Measurements from ENCODE around the gene EHD4. TPM values are rescaled to one million over a fixed set of nuclear protein-coding genes. Genes with fewer than 3 reads are reported as not detected.

Gene EHD4
- polyA plus RNA-seq, 1 of the 3 experiments (the other 2 are of a cell fraction), result 17.5 TPM

GRCh38 chr15:41997845-41998244 is 25.5 kb upstream of the EHD4 start (continued):
- TF ChIP-seq FOXM1 (IDR thresholded peaks at IDR 0.05; ENCODE audit: low read depth) (no peak), MAX (IDR thresholded peaks at IDR 0.05; ENCODE audit: low read depth) (no peak), USF1 (IDR thresholded peaks at IDR 0.05; ENCODE audit: borderline replicate concordance, low read depth) (no peak), SIN3A (IDR thresholded peaks at IDR 0.05; ENCODE audit: borderline replicate concordance, low read depth, low read length) (no peak)

- H3K9me2 ChIP-seq, result no peaks in the 10 kb centered on the region
- DNase-seq, result no peak
- no peaks in the 10 kb centered on the region for H3K9me3 ChIP-seq
- H4K20me1 ChIP-seq (ENCODE audit: insufficient read depth), result no peaks in the 10 kb centered on the region
- POLR2A ChIA-PET, result no interaction called here
- TF ChIP-seq RAD21 (IDR thresholded peaks at IDR 0.05; ENCODE audit: low read length) (no peak), JUND (IDR thresholded peaks at IDR 0.05) (no peak), FOSL2 (IDR thresholded peaks at IDR 0.05; ENCODE audit: borderline replicate concordance, low read depth) (no peak), NRF1 (IDR thresholded peaks at IDR 0.05; ENCODE audit: low read depth, low read length) (no peak), GATA2 (CRISPR knock-in tag; IDR thresholded peaks at IDR 0.05) (no peak), MEF2A (IDR thresholded peaks at IDR 0.05; ENCODE audit: borderline replicate concordance, low read depth) (no peak), USF1 (IDR thresholded peaks at IDR 0.05; ENCODE audit: borderline replicate concordance, low read depth) (no peak), EZH2phosphoT487 (IDR thresholded peaks at IDR 0.05; ENCODE audit: borderline replicate concordance, low read depth) (no peak), NFIC (IDR thresholded peaks at IDR 0.05; ENCODE audit: borderline replicate concordance) (no peak), ELF1 (IDR thresholded peaks at IDR 0.05) (no peak), RFX5 (IDR thresholded peaks at IDR 0.05; ENCODE audit: low read length) (no peak), RCOR1 (IDR thresholded peaks at IDR 0.05; ENCODE audit: low read length) (no peak), IRF3 (IDR thresholded peaks at IDR 0.05; ENCODE audit: low read depth, low read length) (no peak), POLR2AphosphoS5 (IDR thresholded peaks at IDR 0.05; ENCODE audit: low read depth, low read length) (no peak), REST (IDR thresholded peaks at IDR 0.05; ENCODE audit: low read depth, low read length) (no peak), MAX (IDR thresholded peaks at IDR 0.05; ENCODE audit: low read depth) (no peak), TCF12 (IDR thresholded peaks at IDR 0.05) (no peak), USF2 (IDR thresholded peaks at IDR 0.05; ENCODE audit: borderline replicate concordance, low read depth, low read length) (no peak), TEAD4 (IDR thresholded peaks at IDR 0.05; ENCODE audit: borderline replicate concordance, insufficient read depth) (no peak)
- H3K27ac ChIP-seq (ENCODE audit: low read depth in 2 of 2, low read length in 1 of 2), result no peak overlapping the region
- 66% methylated on average over 7 of the region's 13 CpGs for whole genome bisulfite sequencing (ENCODE audit: low lambda C conversion rate)
- no peaks in the 10 kb centered on the region for H3K36me3 ChIP-seq (replicated peaks in 1 of 2; ENCODE audit: control insufficient read depth in 1 of 2, insufficient read depth in 2 of 2, low read length in 1 of 2)
- H3K4me3 ChIP-seq (ENCODE audit: low read depth in 2 of 2, low read length in 1 of 2), result no peak overlapping the region
- H3K79me2 ChIP-seq (ENCODE audit: insufficient read depth), result no peaks in the 10 kb centered on the region
- CTCF ChIA-PET, result interaction anchor here (1.3 to 11.1 kb wide), 5 partner anchors 8 to 141 kb away, joined by 4 to 172 read pairs (median 13); partner anchors contain the start of gene EHD4
- no peak overlapping the region for H2AFZ ChIP-seq (ENCODE audit: low read depth)
- H3K4me2 ChIP-seq, result no peak overlapping the region
- no peak overlapping the region for H3K9ac ChIP-seq
- H3F3A ChIP-seq (replicated peaks; ENCODE audit: insufficient read depth), result no peaks in the 10 kb centered on the region
- H3K4me1 ChIP-seq (ENCODE audit: control insufficient read depth in 1 of 2, insufficient read depth in 2 of 2, low read depth in 1 of 2, low read length in 1 of 2), result no peaks in the 10 kb centered on the region; a peak in 1 of 4 replicates
- H3K27me3 ChIP-seq (ENCODE audit: insufficient read depth), result peaks cover 10% of the 10 kb centered on the region
Observed at GRCh38 chr15:41996921-41997592, 24.7 kb upstream of the EHD4 start.

Data from SK-N-SH (cell line).